Measurements from ENCODE around the gene PRG3.

DNA sequence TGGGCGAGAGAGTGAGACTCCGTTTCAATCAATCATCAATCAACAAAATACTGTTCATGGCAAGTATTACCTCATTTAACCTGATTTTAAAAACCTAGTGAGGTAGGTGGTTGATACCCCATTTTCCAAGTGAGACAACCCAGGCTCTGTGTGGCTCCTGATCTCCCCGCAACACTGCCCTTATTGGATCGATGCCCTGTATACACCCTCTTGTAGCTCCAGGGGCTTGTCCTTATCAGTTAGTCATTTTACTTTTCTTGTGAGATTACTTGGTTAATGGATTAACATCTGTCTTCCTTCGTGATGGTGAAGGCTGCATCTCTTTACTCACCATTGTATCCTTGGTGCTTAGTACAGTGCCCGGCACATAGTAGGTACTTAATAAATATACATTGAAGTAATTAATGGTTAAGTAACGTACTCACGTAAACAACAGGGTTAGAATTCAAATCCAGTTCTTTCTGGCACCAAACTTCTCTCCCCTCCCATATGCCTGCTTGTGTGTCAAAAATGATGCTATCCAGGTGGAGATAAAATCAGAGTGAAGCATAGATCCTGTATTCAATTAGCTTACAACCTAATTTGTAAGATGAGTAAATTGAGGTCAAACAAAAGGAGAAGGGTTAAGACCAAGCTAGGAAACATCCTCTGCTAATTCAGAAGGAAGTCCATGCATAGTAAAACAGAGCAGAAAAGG lies 11.3 kb upstream of the PRG3 start:
- TF ChIP-seq EP300 (IDR thresholded peaks at IDR 0.05) (no peak), POLR2A (IDR thresholded peaks at IDR 0.05) (no peak), POLR2AphosphoS5 (IDR thresholded peaks at IDR 0.05) (no peak)
- TF ChIP-seq, protein P1, sequence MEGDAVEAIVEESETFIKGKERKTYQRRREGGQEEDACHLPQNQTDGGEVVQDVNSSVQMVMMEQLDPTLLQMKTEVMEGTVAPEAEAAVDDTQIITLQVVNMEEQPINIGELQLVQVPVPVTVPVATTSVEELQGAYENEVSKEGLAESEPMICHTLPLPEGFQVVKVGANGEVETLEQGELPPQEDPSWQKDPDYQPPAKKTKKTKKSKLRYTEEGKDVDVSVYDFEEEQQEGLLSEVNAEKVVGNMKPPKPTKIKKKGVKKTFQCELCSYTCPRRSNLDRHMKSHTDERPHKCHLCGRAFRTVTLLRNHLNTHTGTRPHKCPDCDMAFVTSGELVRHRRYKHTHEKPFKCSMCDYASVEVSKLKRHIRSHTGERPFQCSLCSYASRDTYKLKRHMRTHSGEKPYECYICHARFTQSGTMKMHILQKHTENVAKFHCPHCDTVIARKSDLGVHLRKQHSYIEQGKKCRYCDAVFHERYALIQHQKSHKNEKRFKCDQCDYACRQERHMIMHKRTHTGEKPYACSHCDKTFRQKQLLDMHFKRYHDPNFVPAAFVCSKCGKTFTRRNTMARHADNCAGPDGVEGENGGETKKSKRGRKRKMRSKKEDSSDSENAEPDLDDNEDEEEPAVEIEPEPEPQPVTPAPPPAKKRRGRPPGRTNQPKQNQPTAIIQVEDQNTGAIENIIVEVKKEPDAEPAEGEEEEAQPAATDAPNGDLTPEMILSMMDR (IDR thresholded peaks at IDR 0.05): no peak

All from upper lobe of left lung (tissue), 4 donors.